GM18907 (cell line): Measurements from ENCODE around the gene PRKG1.

Source experiments
- ATAC-seq: cut with Tn5 transposase; IDR thresholded peaks from one replicate; pipeline ENCODE4 v1.9.1; 2021; ENCODE audit warnings: mild to moderate bottlenecking, moderate library complexity; ENCODE audit not compliant: unreplicated experiment

PRKG1 gene

GRCh38 chr10:51215951-51216834, 141.9 kb downstream of the PRKG1 start:
- no peak for ATAC-seq

GRCh38 chr10:51217505-51217904, 143.2 kb downstream of the PRKG1 start:
- no peak for ATAC-seq

- ATAC-seq: no peak
Measured at GRCh38 chr10:51224671-51225161, 150.4 kb downstream of the PRKG1 start.

- ATAC-seq: no peak
Measured at GRCh38 chr10:51227897-51228713, 153.8 kb downstream of the PRKG1 start.

GRCh38 chr10:51228714-51229100, 154.4 kb downstream of the PRKG1 start:
- ATAC-seq: no peak

- ATAC-seq: no peak
Measured at GRCh38 chr10:51230887-51231585, 156.7 kb downstream of the PRKG1 start.

- no peak for ATAC-seq
Measured at GRCh38 chr10:51231754-51232153, 157.5 kb downstream of the PRKG1 start.

- ATAC-seq: no peak
Measured at GRCh38 chr10:51233337-51234100, 159.2 kb downstream of the PRKG1 start.

- ATAC-seq: no peak
Measured at GRCh38 chr10:51235865-51236264, 161.6 kb downstream of the PRKG1 start.

- ATAC-seq: no peak
Measured at GRCh38 chr10:51239006-51239405, 164.7 kb downstream of the PRKG1 start.

GRCh38 chr10:51241461-51241860, 167.2 kb downstream of the PRKG1 start:
- ATAC-seq: no peak

GRCh38 chr10:51242393-51242792, 168.1 kb downstream of the PRKG1 start:
- ATAC-seq: no peak

GRCh38 chr10:51244309-51244708, 170.0 kb downstream of the PRKG1 start:
- ATAC-seq: no peak

- ATAC-seq: no peak
Measured at GRCh38 chr10:51244748-51245490, 170.6 kb downstream of the PRKG1 start.

GRCh38 chr10:51246156-51246555, 171.9 kb downstream of the PRKG1 start:
- ATAC-seq: no peak

- ATAC-seq: no peak
Measured at GRCh38 chr10:51250278-51250920, 176.1 kb downstream of the PRKG1 start.

GRCh38 chr10:51251110-51251509, 176.8 kb downstream of the PRKG1 start:
- ATAC-seq: no peak

- no peak for ATAC-seq
Measured at GRCh38 chr10:51255381-51255780, 181.1 kb downstream of the PRKG1 start.
